CD4-positive, alpha-beta T cell treated with Interleukin-1 beta for 1 hour (primary cell): ENCODE data around the gene SYCE3.
"Not testable (repeated sequence)": the region's sequence is repeated elsewhere in the genome, so short reads cannot be mapped to it uniquely, and the experiment has no call there.

Experiments used
- DNase-seq, 2 donors: peaks; one replicate each; pipeline ENCODE4 v3.0.0-alpha.2; 2020 to 2022

Gene SYCE3

GRCh38 chr22:50562523-50563412 is at the start of gene SYCE3:
TSS of gene SYCE3 (minus strand) at chr22:50562919. CDS start at chr22:50556405, 6,514 bp downstream.
- peak; percentile 96 to 97 for DNase-seq

- DNase-seq = no peak
These were observed 49.4 kb upstream of the SYCE3 start for GRCh38 chr22:50612168-50612527.

GRCh38 chr22:50611341-50612060 is 48.8 kb upstream of the SYCE3 start:
- DNase-seq = no peak

- no peak for DNase-seq
These were observed 47.9 kb upstream of the SYCE3 start for GRCh38 chr22:50610581-50610980.

GRCh38 chr22:50610041-50610451 is 47.3 kb upstream of the SYCE3 start:
- DNase-seq = no peak

- no peak for DNase-seq
These were observed 46.9 kb upstream of the SYCE3 start for GRCh38 chr22:50609599-50609998.

GRCh38 chr22:50608996-50609395 is 46.3 kb upstream of the SYCE3 start:
- DNase-seq = no peak

GRCh38 chr22:50608058-50608840 is 45.5 kb upstream of the SYCE3 start:
- DNase-seq = not testable (repeated sequence)

- DNase-seq = no peak
These were observed 44.9 kb upstream of the SYCE3 start for GRCh38 chr22:50607659-50608020.

- DNase-seq = no peak
These were observed 44.4 kb upstream of the SYCE3 start for GRCh38 chr22:50606946-50607658.

- no peak for DNase-seq
These were observed 43.6 kb upstream of the SYCE3 start for GRCh38 chr22:50606165-50606945.

GRCh38 chr22:50605613-50606074 is 42.9 kb upstream of the SYCE3 start:
- DNase-seq = no peak

- no peak for DNase-seq
These were observed 42.4 kb upstream of the SYCE3 start for GRCh38 chr22:50605002-50605612.

- DNase-seq = no peak
These were observed 41.7 kb upstream of the SYCE3 start for GRCh38 chr22:50604256-50605001.

GRCh38 chr22:50603511-50604255 is 41.0 kb upstream of the SYCE3 start:
- DNase-seq = no peak

- no peak for DNase-seq
These were observed 39.6 kb upstream of the SYCE3 start for GRCh38 chr22:50602338-50602700.

- DNase-seq = no peak
These were observed 39.1 kb upstream of the SYCE3 start for GRCh38 chr22:50601669-50602337.

GRCh38 chr22:50600967-50601668 is 38.4 kb upstream of the SYCE3 start:
- no peak for DNase-seq

- no peak for DNase-seq
These were observed 37.8 kb upstream of the SYCE3 start, which contains the start of gene MAPK8IP2 for GRCh38 chr22:50600538-50600937. TSS of gene MAPK8IP2 (plus strand) at chr22:50600793. CDS start at chr22:50600819, 26 bp downstream.
